GM21423 (cell line): ENCODE data around the gene FLVCR2.

Experiments used
- ATAC-seq: cut with Tn5 transposase; IDR thresholded peaks from one replicate; pipeline ENCODE4 v1.9.1; 2021; ENCODE audit warnings: mild to moderate bottlenecking, moderate library complexity; ENCODE audit not compliant: unreplicated experiment

Gene FLVCR2, protein sequence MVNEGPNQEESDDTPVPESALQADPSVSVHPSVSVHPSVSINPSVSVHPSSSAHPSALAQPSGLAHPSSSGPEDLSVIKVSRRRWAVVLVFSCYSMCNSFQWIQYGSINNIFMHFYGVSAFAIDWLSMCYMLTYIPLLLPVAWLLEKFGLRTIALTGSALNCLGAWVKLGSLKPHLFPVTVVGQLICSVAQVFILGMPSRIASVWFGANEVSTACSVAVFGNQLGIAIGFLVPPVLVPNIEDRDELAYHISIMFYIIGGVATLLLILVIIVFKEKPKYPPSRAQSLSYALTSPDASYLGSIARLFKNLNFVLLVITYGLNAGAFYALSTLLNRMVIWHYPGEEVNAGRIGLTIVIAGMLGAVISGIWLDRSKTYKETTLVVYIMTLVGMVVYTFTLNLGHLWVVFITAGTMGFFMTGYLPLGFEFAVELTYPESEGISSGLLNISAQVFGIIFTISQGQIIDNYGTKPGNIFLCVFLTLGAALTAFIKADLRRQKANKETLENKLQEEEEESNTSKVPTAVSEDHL

GRCh38 chr14:75578102-75578785 is at the start of gene FLVCR2:
Gene FLVCR2 (plus strand): TSS chr14:75578620. CDS start chr14:75578973, 353 bp downstream.
- peak; percentile 33 for ATAC-seq

DNA sequence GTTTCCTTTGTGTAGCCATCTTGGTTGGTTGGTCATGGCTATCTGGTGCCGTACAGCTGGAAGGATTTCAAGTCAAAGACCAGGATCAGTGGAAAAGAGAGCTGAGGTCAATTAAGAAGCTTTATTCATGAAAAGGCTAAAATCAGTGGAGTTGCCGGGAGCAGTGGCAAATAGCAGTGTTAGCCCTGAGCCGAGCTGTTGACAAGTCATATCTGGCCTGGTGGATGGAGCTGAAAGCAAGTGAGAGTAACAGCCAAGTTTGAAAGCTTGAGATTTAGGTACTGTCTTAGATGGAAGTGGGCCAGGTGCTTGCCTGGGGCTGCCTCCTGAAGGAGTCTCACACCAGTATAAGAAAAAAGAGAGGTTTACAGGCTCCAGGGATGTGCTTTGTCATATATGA is 47.2 kb upstream of the FLVCR2 start:
- ATAC-seq = no peak

DNA sequence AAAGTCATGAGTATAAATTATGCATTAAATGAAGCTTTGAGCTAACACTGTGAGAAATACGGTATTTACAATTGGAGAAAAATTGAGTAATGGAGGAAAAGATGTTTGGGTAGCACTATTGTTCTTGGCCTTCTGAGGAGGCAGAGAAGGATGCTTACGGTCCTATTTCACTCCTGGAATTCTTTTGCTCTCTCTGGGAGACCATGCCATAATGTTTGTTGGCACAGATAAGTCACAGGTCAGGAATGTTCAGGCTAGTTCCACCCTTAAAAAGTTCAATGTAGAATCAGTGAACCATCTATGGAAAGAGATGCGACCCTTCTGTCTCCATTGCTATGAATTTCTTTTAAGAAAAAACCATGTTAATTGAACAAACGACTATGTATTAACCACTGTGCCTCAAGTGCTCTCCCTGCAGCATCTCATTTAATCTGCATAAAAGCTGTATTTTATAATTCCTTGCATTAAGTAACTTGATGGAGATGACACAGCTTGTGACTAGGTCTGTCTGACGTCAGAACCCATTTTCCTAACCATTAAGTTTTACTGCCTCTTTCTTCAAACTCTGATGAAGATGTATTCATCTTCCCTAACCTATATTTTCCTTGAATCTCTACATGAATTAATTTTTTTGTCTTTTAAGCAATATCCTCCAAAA is 46.6 kb upstream of the FLVCR2 start:
- no peak for ATAC-seq

GRCh38 chr14:75533791-75534555 is 44.4 kb upstream of the FLVCR2 start:
- no peak for ATAC-seq

GRCh38 chr14:75535164-75535898 is 43.1 kb upstream of the FLVCR2 start:
- no peak for ATAC-seq

DNA sequence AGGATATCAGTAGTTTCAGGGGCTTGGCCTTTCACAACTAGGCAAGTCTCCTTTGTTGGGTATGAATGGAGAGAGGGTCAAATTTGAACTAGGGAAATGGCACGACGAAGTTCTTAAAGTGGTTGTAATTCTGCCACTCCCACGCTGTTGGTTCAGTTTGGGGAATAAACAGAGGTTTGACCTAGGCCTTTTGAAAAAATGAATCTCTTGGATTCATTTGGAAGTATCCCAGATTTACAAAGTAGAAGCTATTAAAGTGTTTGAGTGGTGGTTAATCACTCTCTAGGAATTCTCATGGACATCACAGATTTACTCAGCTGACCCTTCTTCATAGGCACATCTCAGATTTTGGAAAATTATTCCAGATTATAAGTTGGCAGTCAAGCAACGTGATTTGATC is 41.3 kb upstream of the FLVCR2 start:
- ATAC-seq = no peak

DNA sequence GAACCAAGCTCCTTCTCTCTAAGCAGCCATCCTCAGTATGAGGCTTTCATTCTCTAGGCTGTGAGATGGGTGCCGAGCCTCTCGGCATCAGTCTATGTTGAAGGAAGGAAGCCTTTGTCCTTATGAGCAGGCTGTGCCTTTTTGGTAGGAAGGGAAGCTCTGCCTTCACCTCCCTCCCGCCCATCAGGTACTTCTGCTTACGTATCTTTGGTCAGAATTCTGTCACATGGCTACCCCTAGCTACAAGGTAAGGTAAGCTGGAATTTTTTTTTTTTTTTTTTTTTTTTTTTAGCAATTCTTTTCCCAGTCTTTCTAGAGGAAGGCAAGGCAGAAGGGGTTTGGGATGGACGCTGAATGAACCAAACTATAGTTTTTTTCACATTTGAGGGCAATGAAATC is 39.3 kb upstream of the FLVCR2 start:
- ATAC-seq = no peak

GRCh38 chr14:75539561-75540478 is 38.6 kb upstream of the FLVCR2 start:
- peak; percentile 58 for ATAC-seq

GRCh38 chr14:75540479-75540851 is 38.0 kb upstream of the FLVCR2 start:
- ATAC-seq = no peak

- peak; percentile 63 for ATAC-seq
These were observed 35.8 kb upstream of the FLVCR2 start for GRCh38 chr14:75542588-75543091.

DNA sequence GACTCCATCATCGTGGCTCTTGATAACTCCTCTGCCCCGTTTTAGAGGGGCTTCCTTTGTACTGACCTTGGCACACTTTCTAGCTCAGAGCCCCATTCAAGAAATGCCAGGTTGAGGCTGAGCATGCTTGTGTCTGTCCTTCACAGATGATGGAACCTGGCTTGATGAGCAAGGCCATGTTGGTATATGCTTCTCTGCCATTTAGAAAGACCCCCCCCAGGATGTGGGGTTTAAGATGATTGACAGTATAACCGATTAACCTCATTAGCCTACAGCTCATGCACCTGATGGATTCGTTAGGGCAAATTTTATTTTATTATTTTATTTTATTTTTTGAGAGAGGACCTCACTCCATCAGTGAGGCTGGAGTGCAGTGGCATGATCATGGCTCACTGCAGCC is 35.2 kb upstream of the FLVCR2 start:
- peak; percentile 6 for ATAC-seq

- ATAC-seq = no peak
These were observed 34.6 kb upstream of the FLVCR2 start for GRCh38 chr14:75543786-75544185.

- ATAC-seq = no peak
These were observed 32.5 kb upstream of the FLVCR2 start for GRCh38 chr14:75545907-75546306.

- ATAC-seq = no peak
These were observed 30.7 kb upstream of the FLVCR2 start for GRCh38 chr14:75547552-75548250.

- ATAC-seq = no peak
These were observed 29.9 kb upstream of the FLVCR2 start for GRCh38 chr14:75548544-75548943.

- no peak for ATAC-seq
These were observed 29.3 kb upstream of the FLVCR2 start for GRCh38 chr14:75549169-75549568.

DNA sequence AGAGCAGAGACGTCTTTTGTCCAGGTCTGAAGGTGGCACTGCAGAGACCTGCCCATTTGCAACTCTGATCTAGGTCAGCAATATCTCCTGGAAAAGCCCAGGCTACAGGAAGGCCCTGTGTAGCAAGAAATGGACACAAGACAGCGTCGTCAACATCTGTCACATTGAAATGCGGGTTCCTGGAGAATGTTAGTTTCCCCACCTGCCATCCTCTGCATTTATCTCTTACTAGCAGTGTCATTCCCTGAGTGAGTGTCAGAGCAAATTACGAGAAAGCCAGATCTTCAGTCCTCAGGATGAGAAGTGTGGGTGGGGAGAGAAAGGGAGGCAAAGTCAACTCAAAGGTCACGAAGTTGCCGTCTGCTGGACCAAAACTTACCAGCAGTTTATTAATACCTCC is 27.4 kb upstream of the FLVCR2 start:
- no peak for ATAC-seq

- ATAC-seq = no peak
These were observed 25.3 kb upstream of the FLVCR2 start for GRCh38 chr14:75553157-75553556.
